NOMO-1 treated with DMSO at 0.1 percent for 48 hours (cell line): ENCODE data around the gene JAG2.

ENCODE experiments used
- DNase-seq: peaks from one replicate; lab custom pipeline; 2025; ENCODE audit not compliant: unreplicated experiment; lab: John Stamatoyannopoulos, UW

JAG2 gene

GRCh38 chr14:105151838-105152793 lies 16.5 kb downstream of the JAG2 start:
- DNase-seq = no peak

DNA sequence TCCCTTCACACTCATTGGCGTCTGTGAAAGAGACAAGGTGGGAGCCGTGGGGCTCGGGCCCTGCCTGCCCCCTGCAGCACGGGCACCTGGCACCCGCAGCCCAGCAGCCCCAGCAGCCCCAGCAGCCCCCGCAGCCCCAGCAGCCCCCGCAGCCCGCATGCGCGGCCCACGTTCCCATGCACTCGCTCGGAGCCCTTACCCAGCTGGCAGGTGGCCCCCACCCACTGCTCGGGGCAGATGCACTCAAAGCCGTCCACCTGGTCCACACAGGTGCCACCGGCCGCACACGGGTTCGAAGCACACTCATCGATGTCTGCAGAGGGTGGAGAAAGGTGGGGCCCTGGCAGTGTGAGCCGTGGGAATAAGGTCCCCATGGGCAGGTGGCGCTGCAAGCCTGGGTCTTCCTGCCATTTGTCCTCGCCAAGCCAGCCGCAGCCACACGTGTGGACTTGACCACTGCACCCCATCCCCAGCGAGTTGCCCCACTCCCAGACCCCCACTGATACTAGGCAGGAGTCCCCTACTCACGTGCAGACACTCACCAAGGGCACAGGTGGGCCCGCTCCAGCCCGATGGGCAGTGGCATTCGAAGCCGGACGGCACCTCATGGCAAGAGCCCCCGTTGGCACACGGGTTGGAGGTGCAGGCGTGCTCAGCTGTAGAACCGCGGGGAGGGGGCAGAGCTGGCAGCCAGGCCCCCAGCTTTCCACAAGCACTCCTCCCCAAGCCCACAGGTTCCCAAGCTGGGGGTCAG lies 17.3 kb downstream of the JAG2 start:
- DNase-seq = no peak

DNA sequence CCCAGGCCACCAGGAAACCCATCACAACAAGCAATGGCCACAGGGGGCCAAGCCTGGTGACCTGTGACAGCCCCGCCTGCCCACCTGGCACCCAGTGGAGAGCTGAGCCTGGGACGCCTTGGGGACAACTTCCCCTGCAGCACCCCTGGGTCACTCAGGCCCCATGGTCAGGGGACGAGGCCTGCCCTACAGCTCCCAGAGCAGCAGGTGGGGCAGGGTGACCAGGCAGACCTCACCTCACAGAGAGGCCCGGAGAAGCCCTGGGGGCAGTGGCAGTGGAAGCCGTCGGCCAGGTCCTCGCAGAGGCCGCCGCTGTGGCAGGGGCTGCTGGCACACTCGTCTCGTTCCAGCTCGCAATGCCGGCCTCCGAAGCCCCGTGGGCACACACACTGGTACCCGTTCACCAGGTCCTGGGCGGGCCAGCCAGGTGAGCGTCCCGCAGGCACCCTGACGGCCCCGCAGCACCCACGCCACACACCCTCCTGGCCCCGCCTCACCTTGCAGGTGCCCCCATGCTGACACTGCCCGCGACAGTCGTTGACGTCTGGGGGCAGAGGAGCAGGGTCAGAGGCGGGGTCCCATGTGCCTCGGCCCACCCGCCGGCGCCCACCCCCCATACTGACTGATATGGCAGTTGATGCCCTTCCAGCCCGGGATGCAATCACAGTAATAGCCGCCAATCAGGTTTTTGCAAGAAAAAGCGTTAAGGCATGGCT lies 18.1 kb downstream of the JAG2 start:
- no peak for DNase-seq

GRCh38 chr14:105150026-105150367 lies 18.6 kb downstream of the JAG2 start:
- no peak for DNase-seq

DNA sequence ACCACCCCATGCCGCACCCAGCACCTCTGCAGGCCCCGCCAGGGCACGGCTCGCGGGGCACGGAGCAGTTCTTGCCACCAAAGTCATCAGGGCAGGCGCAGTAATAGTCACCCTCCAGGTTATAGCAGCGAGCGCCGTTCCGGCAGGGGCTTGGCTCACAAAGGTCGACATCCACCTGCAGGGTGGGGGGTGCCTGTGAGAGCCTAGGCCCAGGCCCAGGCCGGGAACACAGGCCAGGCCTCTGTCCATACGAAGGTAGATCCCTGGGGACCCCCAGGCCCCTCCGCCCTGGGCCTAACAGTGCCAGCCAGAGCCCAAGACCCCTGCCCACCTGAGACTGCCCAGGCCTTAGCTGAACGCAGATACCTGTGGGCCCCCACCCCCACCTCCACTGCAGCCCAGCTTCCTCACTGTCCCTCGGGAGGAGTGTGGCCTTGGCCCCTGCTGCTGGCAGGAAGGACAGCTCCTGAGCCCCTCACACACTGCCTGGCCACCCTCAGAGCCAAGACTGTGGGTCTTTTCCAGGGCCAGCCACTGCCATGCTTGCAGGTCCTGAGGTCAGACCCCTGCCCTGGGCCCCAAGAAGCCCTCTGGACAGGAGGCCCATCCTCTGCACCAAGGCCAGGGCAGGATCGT lies 19.3 kb downstream of the JAG2 start:
- DNase-seq = no peak

DNA sequence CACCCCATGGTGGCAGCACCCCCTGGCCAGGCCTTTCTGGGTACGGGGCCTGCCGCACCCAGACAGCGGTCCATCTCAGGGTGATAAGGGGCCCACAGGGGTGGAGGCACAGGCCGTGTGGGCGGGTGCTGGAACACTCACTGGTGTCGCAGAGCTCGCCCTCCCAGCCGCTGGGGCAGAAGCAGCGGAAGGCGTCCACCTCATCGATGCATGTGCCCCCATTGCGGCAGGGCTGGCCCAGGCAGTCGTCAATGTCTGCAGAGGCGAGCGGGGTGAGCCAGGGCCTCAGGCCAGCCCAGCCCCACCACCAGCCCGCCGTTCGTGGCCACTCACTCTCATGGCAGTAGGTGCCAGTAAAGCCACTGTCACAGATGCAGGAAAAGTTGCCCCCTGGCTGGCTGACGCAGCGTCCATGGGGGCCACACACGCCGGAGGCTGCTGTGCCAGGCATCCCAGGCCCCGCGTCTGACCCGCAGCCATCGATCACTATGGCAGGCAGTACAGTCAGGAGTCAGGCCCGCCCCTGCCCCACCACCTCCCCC lies 19.9 kb downstream of the JAG2 start:
- DNase-seq = no peak

DNA sequence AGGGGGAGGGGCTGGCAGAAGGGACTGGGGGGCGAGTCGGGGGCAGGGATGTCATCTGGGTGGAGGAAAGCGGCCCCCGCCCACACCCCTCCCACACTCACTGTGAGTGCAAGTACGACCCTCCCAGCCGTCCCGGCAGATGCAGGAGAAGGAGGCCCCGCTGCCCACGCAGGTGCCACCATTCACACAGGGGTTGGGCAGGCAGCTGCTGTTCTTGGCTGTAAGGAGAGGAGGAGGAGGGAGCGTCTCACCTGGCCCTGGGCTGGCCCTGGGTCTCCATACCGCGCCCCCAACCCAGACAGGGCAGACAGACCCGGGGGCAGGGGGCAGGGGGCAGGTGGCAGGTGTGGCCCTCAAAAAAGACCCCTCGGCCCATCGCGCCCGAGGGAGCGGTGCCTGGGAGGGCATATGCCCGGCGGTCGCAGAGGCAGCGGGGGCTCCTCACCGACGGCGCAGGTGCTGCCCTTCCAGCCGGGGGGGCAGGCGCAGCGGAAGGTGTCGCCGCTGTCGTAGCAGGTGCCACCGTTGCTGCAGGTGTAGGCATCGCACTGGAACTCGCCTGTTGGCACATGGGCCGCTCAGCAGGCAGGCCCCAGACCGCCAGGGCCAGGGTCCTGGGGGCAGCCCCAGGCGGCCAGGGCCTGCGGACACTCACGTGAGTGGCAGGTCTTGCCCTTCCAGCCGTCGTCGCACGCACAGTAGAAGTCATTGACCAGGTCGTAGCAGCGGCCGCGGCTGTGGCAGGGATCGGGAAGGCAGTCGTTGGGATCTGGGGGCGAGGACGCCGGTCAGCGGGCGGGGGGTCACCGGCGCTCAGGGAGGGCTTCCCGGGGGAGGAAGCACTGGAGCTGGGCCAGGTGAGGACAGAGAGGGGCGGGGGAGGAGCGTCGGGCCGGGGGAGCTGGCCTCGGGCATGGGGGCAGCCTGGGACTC lies 20.6 kb downstream of the JAG2 start:
- no peak for DNase-seq

DNA sequence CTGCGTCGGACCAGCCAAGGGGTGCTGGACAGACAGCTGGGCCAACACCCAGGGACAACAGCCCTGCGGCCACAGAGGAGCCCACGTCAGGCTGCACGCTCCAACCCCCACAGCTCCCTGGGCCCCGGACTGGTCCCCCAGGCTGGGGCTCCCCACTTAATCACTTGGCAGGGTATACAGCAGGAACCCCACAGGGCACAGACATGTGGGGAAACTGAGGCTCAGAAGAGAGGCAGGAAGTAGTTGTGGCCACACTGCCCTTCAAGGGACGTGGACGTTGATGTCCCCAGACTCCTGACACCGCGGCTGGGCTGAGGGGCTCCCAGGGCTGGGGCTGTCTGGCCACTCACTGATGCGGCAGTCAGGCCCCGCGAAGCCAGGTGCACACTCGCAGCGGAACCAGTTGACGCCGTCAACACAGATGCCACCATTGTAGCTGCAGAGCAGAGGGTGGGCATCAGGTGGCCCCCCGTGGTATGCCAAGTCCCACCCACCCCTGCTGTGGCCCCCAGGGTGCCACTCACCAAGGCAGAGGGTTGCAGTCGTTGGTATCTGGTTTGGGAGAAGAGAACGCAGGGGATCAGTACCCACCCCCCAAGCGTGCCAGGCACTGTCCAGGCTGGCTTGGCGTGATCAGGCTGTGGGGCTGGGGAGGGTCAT lies 21.5 kb downstream of the JAG2 start:
- no peak for DNase-seq

- DNase-seq = no peak
These were observed 22.2 kb downstream of the JAG2 start for GRCh38 chr14:105146181-105146975.

GRCh38 chr14:105145381-105146180 lies 23.0 kb downstream of the JAG2 start:
- no peak for DNase-seq

DNA sequence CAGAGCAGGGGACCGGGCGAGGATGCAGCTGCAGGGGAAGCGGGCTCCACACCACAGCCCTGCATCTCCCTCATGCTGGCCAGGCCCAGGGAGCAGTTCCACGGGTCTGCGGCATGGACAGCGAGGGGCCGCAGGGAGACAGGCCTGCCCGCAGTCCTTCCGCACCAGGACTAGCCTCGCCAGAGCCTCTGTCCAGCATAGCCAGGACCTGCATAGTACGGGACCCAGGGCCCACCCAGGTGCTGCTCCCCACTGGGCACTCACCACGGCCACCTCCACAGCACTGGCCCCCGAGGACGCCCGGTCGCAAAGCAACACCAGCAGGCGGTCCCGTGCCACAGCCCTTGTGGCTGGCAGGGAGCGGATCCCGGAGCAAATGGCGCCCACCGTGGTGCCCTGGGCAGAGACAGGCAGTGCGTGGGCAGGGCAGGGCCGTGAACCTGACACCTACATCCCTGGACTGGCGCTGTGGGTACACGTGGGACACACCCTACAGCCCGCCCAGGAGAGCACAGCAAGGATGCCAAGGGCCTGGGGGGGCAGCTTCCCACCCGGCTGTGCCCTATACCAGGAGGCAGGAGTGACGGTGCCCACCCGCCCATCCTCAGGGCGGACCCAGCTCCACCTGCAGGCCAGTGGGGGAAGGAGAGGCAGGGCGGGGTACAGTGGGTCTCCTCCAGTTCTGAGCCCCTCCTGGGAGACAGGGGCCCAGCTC lies 23.8 kb downstream of the JAG2 start:
- DNase-seq = no peak

DNA sequence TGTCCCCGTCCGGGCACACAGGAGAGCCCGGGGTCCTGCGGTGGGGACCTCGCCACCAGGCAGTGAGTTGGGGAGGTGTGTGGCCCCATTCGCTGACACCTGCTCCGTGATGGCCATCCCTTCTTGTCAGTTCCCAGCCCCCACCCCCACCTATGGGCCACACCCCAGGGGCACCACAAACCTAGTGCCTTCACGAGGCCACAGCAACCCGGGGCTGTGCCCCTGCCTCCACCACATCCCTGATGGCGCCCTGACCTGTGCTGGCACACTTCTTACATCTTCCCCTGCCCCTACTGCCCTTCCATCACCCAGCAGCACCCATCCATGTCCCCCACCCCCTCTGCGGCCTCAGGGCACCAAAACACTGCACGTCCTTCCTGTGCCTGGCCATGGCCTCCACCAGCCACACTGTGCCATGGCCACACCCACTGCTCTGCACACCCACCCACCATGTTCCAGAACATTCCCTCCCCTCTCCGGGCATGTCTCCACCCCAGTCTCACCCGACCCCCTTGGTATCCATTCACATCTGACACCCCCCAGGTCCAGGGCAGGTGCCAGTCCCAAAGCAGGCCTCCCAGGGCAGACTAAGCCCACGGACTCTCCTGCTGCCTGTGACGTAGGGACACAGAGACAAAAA lies 24.4 kb downstream of the JAG2 start:
- no peak for DNase-seq

GRCh38 chr14:105143451-105144025 lies 25.0 kb downstream of the JAG2 start:
- DNase-seq = no peak

GRCh38 chr14:105142651-105143450 lies 25.7 kb downstream of the JAG2 start:
- no peak for DNase-seq
